ENCODE measurements around the gene TMEM245.

Gene TMEM245

GRCh38 chr9:109100543-109101201 is 19.1 kb downstream of the TMEM245 start:
- DNase-seq = no peak

- no peak for DNase-seq
Observed at GRCh38 chr9:109098960-109099308, 20.8 kb downstream of the TMEM245 start.

- DNase-seq = no peak
Observed at GRCh38 chr9:109098171-109098959, 21.4 kb downstream of the TMEM245 start.

- DNase-seq = no peak
Observed at GRCh38 chr9:109097146-109097545, 22.6 kb downstream of the TMEM245 start.

- no peak for DNase-seq
Observed at GRCh38 chr9:109095321-109095720, 24.4 kb downstream of the TMEM245 start.

GRCh38 chr9:109094268-109094667 is 25.5 kb downstream of the TMEM245 start:
- no peak for DNase-seq

- DNase-seq = no peak
Observed at GRCh38 chr9:109092587-109092986, 27.2 kb downstream of the TMEM245 start.

GRCh38 chr9:109092051-109092580 is 27.6 kb downstream of the TMEM245 start:
- no peak for DNase-seq

- DNase-seq = no peak
Observed at GRCh38 chr9:109088221-109088620, 31.5 kb downstream of the TMEM245 start.

GRCh38 chr9:109087795-109088194 is 32.0 kb downstream of the TMEM245 start:
- no peak for DNase-seq

GRCh38 chr9:109086221-109086620 is 33.5 kb downstream of the TMEM245 start:
- DNase-seq = no peak

- DNase-seq = no peak
Observed at GRCh38 chr9:109085510-109085909, 34.2 kb downstream of the TMEM245 start.

- DNase-seq = no peak
Observed at GRCh38 chr9:109083813-109084405, 35.8 kb downstream of the TMEM245 start.

GRCh38 chr9:109083141-109083540 is 36.6 kb downstream of the TMEM245 start:
- no peak for DNase-seq

- no peak for DNase-seq
Observed at GRCh38 chr9:109082091-109082620, 37.6 kb downstream of the TMEM245 start.

GRCh38 chr9:109074236-109074889 is 45.4 kb downstream of the TMEM245 start:
- DNase-seq = no peak

GRCh38 chr9:109072821-109073435 is 46.8 kb downstream of the TMEM245 start:
- DNase-seq = no peak

- DNase-seq = no peak
Observed at GRCh38 chr9:109072133-109072692, 47.5 kb downstream of the TMEM245 start.

- DNase-seq = no peak
Observed at GRCh38 chr9:109068764-109069163, 51.0 kb downstream of the TMEM245 start.

- no peak for DNase-seq
Observed at GRCh38 chr9:109064963-109065702, 54.6 kb downstream of the TMEM245 start.

- no peak for DNase-seq
Observed at GRCh38 chr9:109063760-109064159, 56.0 kb downstream of the TMEM245 start.

GRCh38 chr9:109062543-109062942 is 57.2 kb downstream of the TMEM245 start:
- no peak for DNase-seq

All from activated CD8-positive, alpha-beta memory T cell treated with anti-CD3 and anti-CD28 coated beads, Interleukin-2, amount 50 U/mL, for 4 hours (primary cell).